HepG2 (cell line): Measurements from ENCODE around the gene ZNF217. TPM values are rescaled to one million over a fixed set of nuclear protein-coding genes. Genes with fewer than 3 reads are reported as not detected.

Source experiments
- ATF2 ChIP-seq: sonication (generic); formaldehyde crosslinking; IDR thresholded peaks from 2 replicates; pipeline ENCODE4 v1.4.0; 2020; ENCODE audit warnings: missing genetic modification reagents
- BRCA1 ChIP-seq: sonication (generic); formaldehyde crosslinking; IDR thresholded peaks from 2 replicates; pipeline ENCODE4 v1.4.0; 2020; ENCODE audit warnings: missing genetic modification reagents
- CEBPZ ChIP-seq: IDR thresholded peaks from 2 replicates; pipeline ENCODE4 v1.6.1; 2012; ENCODE audit warnings: low read length, improper control_type of control experiment
- DNMT1 ChIP-seq: sonication (generic); formaldehyde crosslinking; IDR thresholded peaks from 2 replicates; pipeline ENCODE4 v1.5.1; 2020; ENCODE audit warnings: mild to moderate bottlenecking, missing genetic modification reagents
- HDAC1 ChIP-seq: sonication (generic); formaldehyde crosslinking; IDR thresholded peaks from 2 replicates; pipeline ENCODE4 v1.5.1; 2020; ENCODE audit warnings: mild to moderate bottlenecking, missing genetic modification reagents
- HIVEP1 ChIP-seq: sonication (generic); formaldehyde crosslinking; IDR thresholded peaks from 2 replicates; pipeline ENCODE4 v1.4.0; 2020; ENCODE audit warnings: mild to moderate bottlenecking, missing genetic modification reagents
- HOXA5 ChIP-seq: sonication (generic); formaldehyde crosslinking; IDR thresholded peaks from 2 replicates; pipeline ENCODE4 v1.4.0; 2020; ENCODE audit warnings: missing genetic modification reagents
- MZF1 ChIP-seq: sonication (generic); formaldehyde crosslinking; IDR thresholded peaks from 2 replicates; pipeline ENCODE4 v1.8.1; 2023; ENCODE audit warnings: mild to moderate bottlenecking, missing genetic modification reagents, borderline replicate concordance
- SMYD3 ChIP-seq: sonication (generic); formaldehyde crosslinking; IDR thresholded peaks from 2 replicates; pipeline ENCODE4 v1.8.1; 2023; ENCODE audit warnings: mild to moderate bottlenecking, missing genetic modification reagents
- SP140L ChIP-seq: sonication (generic); formaldehyde crosslinking; IDR thresholded peaks from 2 replicates; pipeline ENCODE4 v1.4.0; 2020; ENCODE audit warnings: missing genetic modification reagents, borderline replicate concordance
- STAT6 ChIP-seq: sonication (generic); formaldehyde crosslinking; IDR thresholded peaks from 2 replicates; pipeline ENCODE4 v1.4.0; 2020; ENCODE audit warnings: missing genetic modification reagents, mild to moderate bottlenecking, borderline replicate concordance
- TARDBP ChIP-seq: sonication (generic); formaldehyde crosslinking; IDR thresholded peaks from 2 replicates; pipeline ENCODE4 v1.8.0; 2022; ENCODE audit warnings: mild to moderate bottlenecking, missing genetic modification reagents
- ZMAT3 ChIP-seq: sonication (generic); formaldehyde crosslinking; conservative IDR thresholded peaks from 2 replicates; pipeline ENCODE4 v1.7.0; 2021; ENCODE audit warnings: missing genetic modification reagents
- ZNF512 ChIP-seq: sonication (generic); formaldehyde crosslinking; IDR thresholded peaks from 2 replicates; pipeline ENCODE4 v1.4.0; 2020; ENCODE audit warnings: mild to moderate bottlenecking, missing genetic modification reagents
- ZNF639 ChIP-seq: conservative IDR thresholded peaks from 2 replicates; pipeline ENCODE4 v1.6.1; 2018; ENCODE audit warnings: missing genetic modification reagents
- polyA plus RNA-seq, 8 experiments: library from polyadenylated mRNA; depleted of rRNA in 3 of 8; stranded (reverse) in 7 of 8; unstranded in 1 of 8; fragments of >200 nt; fragmentation: Illumina TruSeq in 4 of 8; extraction: Trizol in 4 of 8; gene quantifications; 2 replicates each; pipeline versions ENCODE4 v1.2.1 to v1.2.3, GENCODE V29; 2011 to 2016; ENCODE audit warnings: low read depth in 4 of 8, missing spikeins in 1 of 8, mixed read lengths in 1 of 8; ENCODE audit not compliant: insufficient read depth in 1 of 8
- total RNA-seq, 5 experiments: library from RNA; depleted of rRNA; stranded (reverse); fragments of >200 nt; fragmentation: Illumina TruSeq; extraction: Trizol; gene quantifications; 2 replicates each; pipeline ENCODE4 v1.2.3, GENCODE V29; 2016; ENCODE audit warnings: low read depth in 1 of 5

The ZNF217 gene
- total and polyA plus RNA-seq, 2 of the 13 experiments (the other 11 are each of a cell fraction or from before 2014, with no cell fraction given) = 22.3 to 29.8 TPM

GRCh38 chr20:53547664-53548239 lies 45.9 kb downstream of the ZNF217 start (continued):
- TF ChIP-seq SMYD3 (CRISPR knock-in tag) (0 out of 2 replicates have a peak, but pooled peaks have one; percentile 40), HIVEP1 (CRISPR knock-in tag) (no peak), TARDBP (CRISPR knock-in tag) (0 out of 2 replicates have a peak, but pooled peaks have one; percentile 26), CEBPZ (no peak), MZF1 (CRISPR knock-in tag) (no peak), HOXA5 (CRISPR knock-in tag) (peak; percentile 83; the same call in 1 of the 2 replicates), BRCA1 (CRISPR knock-in tag) (0 out of 2 replicates have a peak, but pooled peaks have one; percentile 42), ATF2 (CRISPR knock-in tag) (no peak), ZMAT3 (CRISPR knock-in tag) (0 out of 2 replicates have a peak, but pooled peaks have one; percentile 14), HDAC1 (CRISPR knock-in tag) (0 out of 2 replicates have a peak, but pooled peaks have one; percentile 30), ZNF639 (0 out of 2 replicates have a peak, but pooled peaks have one; percentile 50), SP140L (CRISPR knock-in tag) (0 out of 2 replicates have a peak, but pooled peaks have one; percentile 83), DNMT1 (CRISPR knock-in tag) (no peak), ZNF512 (CRISPR knock-in tag) (no peak), STAT6 (peak; percentile 63; the same call in 1 of the 2 replicates)
